Sigmoid colon (tissue), 4 donors: ENCODE measurements around the gene HOXB4.

Source experiments
- CTCF ChIP-seq, 4 experiments: fragments of 450-650 bp in 3 of 4; fragments of 200-600 bp in 1 of 4; IDR thresholded peaks; one replicate each; pipeline ENCODE4 v1.5.1; 2016 to 2019; ENCODE audit warnings: antibody characterized with exemption in 4 of 4, mild to moderate bottlenecking in 3 of 4, moderate library complexity in 2 of 4
- EP300 ChIP-seq, 4 donors: sonication (generic); formaldehyde crosslinking; IDR thresholded peaks; one replicate each; pipeline ENCODE4 v1.6.1; 2017; ENCODE audit warnings: antibody characterized with exemption in 4 of 4
- POLR2A ChIP-seq, 2 donors: fragments of 450-650 bp; IDR thresholded peaks; one replicate each; pipeline ENCODE4 v1.6.1; 2016; ENCODE audit warnings: antibody characterized with exemption in 2 of 2, mild to moderate bottlenecking in 2 of 2, moderate library complexity in 2 of 2
- POLR2AphosphoS5 ChIP-seq, 4 donors: sonication (generic); formaldehyde crosslinking; IDR thresholded peaks; one replicate each; pipeline ENCODE4 v1.6.1; 2017; ENCODE audit warnings: antibody characterized with exemption in 4 of 4

- TF ChIP-seq EP300 (IDR thresholded peaks at IDR 0.05) (no peak), CTCF (IDR thresholded peaks at IDR 0.05) (no peak), POLR2A (IDR thresholded peaks at IDR 0.05) (no peak), POLR2AphosphoS5 (IDR thresholded peaks at IDR 0.05) (no peak)
These were observed 49.8 kb downstream of the HOXB4 start for GRCh38 chr17:48528153-48528935.
